Neural cell (in vitro differentiated cells): ENCODE data around the gene SLC16A8.

ENCODE experiments used
- CTCF ChIP-seq: fragments of 450-650 bp; IDR thresholded peaks from 2 replicates; pipeline ENCODE4 v1.5.1; 2014; ENCODE audit warnings: antibody characterized with exemption, mild to moderate bottlenecking, moderate library complexity; ENCODE audit not compliant: poor library complexity, severe bottlenecking
- EP300 ChIP-seq: fragments of 450-650 bp; conservative IDR thresholded peaks from 2 replicates; pipeline ENCODE4 v1.6.1; 2014; ENCODE audit warnings: antibody characterized with exemption, mild to moderate bottlenecking, moderate library complexity; ENCODE audit not compliant: poor library complexity, severe bottlenecking
- EZH2 ChIP-seq: fragments of 200-600, 300-800 bp; shearing (Covaris generic), sonication (generic); IDR thresholded peaks from 2 replicates; pipeline ENCODE4 v1.6.1; 2014; ENCODE audit warnings: antibody characterized with exemption, low read length, borderline replicate concordance, mild to moderate bottlenecking; ENCODE audit not compliant: insufficient read depth, poor library complexity, severe bottlenecking
- MXI1 ChIP-seq: fragments of 450-650 bp; conservative IDR thresholded peaks from 2 replicates; pipeline ENCODE4 v1.6.1; 2014; ENCODE audit warnings: antibody characterized with exemption, mild to moderate bottlenecking; ENCODE audit not compliant: poor library complexity, severe bottlenecking
- POLR2AphosphoS5 ChIP-seq: IDR thresholded peaks from 2 replicates; pipeline ENCODE4 v1.6.1; 2012
- RAD21 ChIP-seq: fragments of 450-650 bp; conservative IDR thresholded peaks from 2 replicates; pipeline ENCODE4 v1.6.1; 2014; ENCODE audit warnings: antibody characterized with exemption, mild to moderate bottlenecking, moderate library complexity
- REST ChIP-seq: IDR thresholded peaks from 2 replicates; pipeline ENCODE4 v1.6.1; 2012; ENCODE audit warnings: borderline replicate concordance
- SMC3 ChIP-seq: fragments of 450-650 bp; conservative IDR thresholded peaks from 2 replicates; pipeline ENCODE4 v1.6.1; 2014; ENCODE audit warnings: antibody characterized with exemption, mild to moderate bottlenecking, moderate library complexity; ENCODE audit not compliant: poor library complexity
- TAF1 ChIP-seq: IDR thresholded peaks from 2 replicates; pipeline ENCODE4 v1.6.1; 2012; ENCODE audit warnings: low read depth

- TF ChIP-seq CTCF (no peak), POLR2AphosphoS5 (no peak), REST (no peak), RAD21 (no peak), EZH2 (no peak), EP300 (no peak), MXI1 (no peak), SMC3 (no peak), TAF1 (no peak)
These were observed 26.3 kb upstream of the SLC16A8 start, which contains the start of gene BAIAP2L2 for GRCh38 chr22:38110008-38110862.
